GM23338 (cell line): ENCODE measurements around the gene TSPAN3.

Source experiments
- CREB1 ChIP-seq: fragments of 250-450 bp; sonication (Bioruptor Pico); IDR thresholded peaks from 2 replicates; pipeline ENCODE4 v1.5.0; 2020; ENCODE audit warnings: low read depth, mild to moderate bottlenecking, moderate library complexity
- ETS1 ChIP-seq: IDR thresholded peaks from 2 replicates; pipeline ENCODE4 v1.6.1; 2016; ENCODE audit warnings: antibody characterized with exemption
- EZH2 ChIP-seq: fragments of 200-600 bp; sonication (generic); IDR thresholded peaks from one replicate; pipeline ENCODE4 v1.8.0; 2017; ENCODE audit warnings: antibody characterized with exemption, mild to moderate bottlenecking, low read depth; ENCODE audit not compliant: unreplicated experiment
- EZH2phosphoT487 ChIP-seq: fragments of 200-600 bp; sonication (generic); IDR thresholded peaks from one replicate; pipeline ENCODE4 v1.8.1; 2018; ENCODE audit warnings: antibody characterized with exemption; ENCODE audit not compliant: unreplicated experiment
- JUNB ChIP-seq: IDR thresholded peaks from one replicate; pipeline ENCODE4 v1.6.1; 2016; ENCODE audit warnings: antibody characterized with exemption; ENCODE audit not compliant: unreplicated experiment
- NANOG ChIP-seq: IDR thresholded peaks from 2 replicates; pipeline ENCODE4 v1.6.1; 2016; ENCODE audit warnings: antibody characterized with exemption, borderline replicate concordance
- POLR2AphosphoS5 ChIP-seq: IDR thresholded peaks from 2 replicates; pipeline ENCODE4 v1.6.1; 2016; ENCODE audit warnings: antibody characterized with exemption, low read depth
- REST ChIP-seq: IDR thresholded peaks from one replicate; pipeline ENCODE4 v1.6.1; 2018; ENCODE audit warnings: antibody characterized with exemption; ENCODE audit not compliant: unreplicated experiment
- STAT1 ChIP-seq: IDR thresholded peaks from one replicate; pipeline ENCODE4 v1.6.1; 2016; ENCODE audit warnings: antibody characterized with exemption; ENCODE audit not compliant: unreplicated experiment
- ZNF114 ChIP-seq: fragments of 250-450 bp; sonication (Bioruptor Pico); IDR thresholded peaks from 2 replicates; pipeline ENCODE4 v1.5.0; 2020; ENCODE audit warnings: mild to moderate bottlenecking, moderate library complexity
- ZNF331 ChIP-seq: fragments of 250-450 bp; sonication (Bioruptor Pico); IDR thresholded peaks from 2 replicates; pipeline ENCODE4 v1.5.0; 2020; ENCODE audit warnings: low read depth, mild to moderate bottlenecking, moderate library complexity
- TF ChIP-seq, protein P1 (sequence below), 2 experiments: fragments of 200-600 bp in 1 of 2; sonication (generic) in 1 of 2; conservative IDR thresholded peaks; 2 replicates each; pipeline versions ENCODE4 v1.5.1 to v1.6.1; 2016 to 2017; ENCODE audit warnings: antibody characterized with exemption in 2 of 2, low read depth in 2 of 2, mild to moderate bottlenecking in 2 of 2, moderate library complexity in 1 of 2
- TF ChIP-seq, protein P2 (sequence below): fragments of 250-450 bp; sonication (Bioruptor Pico); IDR thresholded peaks from 2 replicates; pipeline ENCODE4 v1.5.0; 2020; ENCODE audit warnings: mild to moderate bottlenecking, moderate library complexity

- TF ChIP-seq NANOG, result no peak
- no peak for TF ChIP-seq EZH2
- TF ChIP-seq, protein P1, sequence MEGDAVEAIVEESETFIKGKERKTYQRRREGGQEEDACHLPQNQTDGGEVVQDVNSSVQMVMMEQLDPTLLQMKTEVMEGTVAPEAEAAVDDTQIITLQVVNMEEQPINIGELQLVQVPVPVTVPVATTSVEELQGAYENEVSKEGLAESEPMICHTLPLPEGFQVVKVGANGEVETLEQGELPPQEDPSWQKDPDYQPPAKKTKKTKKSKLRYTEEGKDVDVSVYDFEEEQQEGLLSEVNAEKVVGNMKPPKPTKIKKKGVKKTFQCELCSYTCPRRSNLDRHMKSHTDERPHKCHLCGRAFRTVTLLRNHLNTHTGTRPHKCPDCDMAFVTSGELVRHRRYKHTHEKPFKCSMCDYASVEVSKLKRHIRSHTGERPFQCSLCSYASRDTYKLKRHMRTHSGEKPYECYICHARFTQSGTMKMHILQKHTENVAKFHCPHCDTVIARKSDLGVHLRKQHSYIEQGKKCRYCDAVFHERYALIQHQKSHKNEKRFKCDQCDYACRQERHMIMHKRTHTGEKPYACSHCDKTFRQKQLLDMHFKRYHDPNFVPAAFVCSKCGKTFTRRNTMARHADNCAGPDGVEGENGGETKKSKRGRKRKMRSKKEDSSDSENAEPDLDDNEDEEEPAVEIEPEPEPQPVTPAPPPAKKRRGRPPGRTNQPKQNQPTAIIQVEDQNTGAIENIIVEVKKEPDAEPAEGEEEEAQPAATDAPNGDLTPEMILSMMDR (conservative IDR thresholded peaks at IDR 0.05; ENCODE audit: low read depth in 2 of 2), result no peak
- no peak for TF ChIP-seq ZNF331 (CRISPR knock-in tag)
- TF ChIP-seq EZH2phosphoT487, result no peak
- no peak for TF ChIP-seq STAT1
- no peak for TF ChIP-seq ZNF114 (CRISPR knock-in tag)
- TF ChIP-seq REST, result no peak
- TF ChIP-seq JUNB, result no peak
- TF ChIP-seq ETS1, result no peak
- no peak for TF ChIP-seq POLR2AphosphoS5
- no peak for TF ChIP-seq CREB1 (CRISPR knock-in tag)
- TF ChIP-seq, protein P2, sequence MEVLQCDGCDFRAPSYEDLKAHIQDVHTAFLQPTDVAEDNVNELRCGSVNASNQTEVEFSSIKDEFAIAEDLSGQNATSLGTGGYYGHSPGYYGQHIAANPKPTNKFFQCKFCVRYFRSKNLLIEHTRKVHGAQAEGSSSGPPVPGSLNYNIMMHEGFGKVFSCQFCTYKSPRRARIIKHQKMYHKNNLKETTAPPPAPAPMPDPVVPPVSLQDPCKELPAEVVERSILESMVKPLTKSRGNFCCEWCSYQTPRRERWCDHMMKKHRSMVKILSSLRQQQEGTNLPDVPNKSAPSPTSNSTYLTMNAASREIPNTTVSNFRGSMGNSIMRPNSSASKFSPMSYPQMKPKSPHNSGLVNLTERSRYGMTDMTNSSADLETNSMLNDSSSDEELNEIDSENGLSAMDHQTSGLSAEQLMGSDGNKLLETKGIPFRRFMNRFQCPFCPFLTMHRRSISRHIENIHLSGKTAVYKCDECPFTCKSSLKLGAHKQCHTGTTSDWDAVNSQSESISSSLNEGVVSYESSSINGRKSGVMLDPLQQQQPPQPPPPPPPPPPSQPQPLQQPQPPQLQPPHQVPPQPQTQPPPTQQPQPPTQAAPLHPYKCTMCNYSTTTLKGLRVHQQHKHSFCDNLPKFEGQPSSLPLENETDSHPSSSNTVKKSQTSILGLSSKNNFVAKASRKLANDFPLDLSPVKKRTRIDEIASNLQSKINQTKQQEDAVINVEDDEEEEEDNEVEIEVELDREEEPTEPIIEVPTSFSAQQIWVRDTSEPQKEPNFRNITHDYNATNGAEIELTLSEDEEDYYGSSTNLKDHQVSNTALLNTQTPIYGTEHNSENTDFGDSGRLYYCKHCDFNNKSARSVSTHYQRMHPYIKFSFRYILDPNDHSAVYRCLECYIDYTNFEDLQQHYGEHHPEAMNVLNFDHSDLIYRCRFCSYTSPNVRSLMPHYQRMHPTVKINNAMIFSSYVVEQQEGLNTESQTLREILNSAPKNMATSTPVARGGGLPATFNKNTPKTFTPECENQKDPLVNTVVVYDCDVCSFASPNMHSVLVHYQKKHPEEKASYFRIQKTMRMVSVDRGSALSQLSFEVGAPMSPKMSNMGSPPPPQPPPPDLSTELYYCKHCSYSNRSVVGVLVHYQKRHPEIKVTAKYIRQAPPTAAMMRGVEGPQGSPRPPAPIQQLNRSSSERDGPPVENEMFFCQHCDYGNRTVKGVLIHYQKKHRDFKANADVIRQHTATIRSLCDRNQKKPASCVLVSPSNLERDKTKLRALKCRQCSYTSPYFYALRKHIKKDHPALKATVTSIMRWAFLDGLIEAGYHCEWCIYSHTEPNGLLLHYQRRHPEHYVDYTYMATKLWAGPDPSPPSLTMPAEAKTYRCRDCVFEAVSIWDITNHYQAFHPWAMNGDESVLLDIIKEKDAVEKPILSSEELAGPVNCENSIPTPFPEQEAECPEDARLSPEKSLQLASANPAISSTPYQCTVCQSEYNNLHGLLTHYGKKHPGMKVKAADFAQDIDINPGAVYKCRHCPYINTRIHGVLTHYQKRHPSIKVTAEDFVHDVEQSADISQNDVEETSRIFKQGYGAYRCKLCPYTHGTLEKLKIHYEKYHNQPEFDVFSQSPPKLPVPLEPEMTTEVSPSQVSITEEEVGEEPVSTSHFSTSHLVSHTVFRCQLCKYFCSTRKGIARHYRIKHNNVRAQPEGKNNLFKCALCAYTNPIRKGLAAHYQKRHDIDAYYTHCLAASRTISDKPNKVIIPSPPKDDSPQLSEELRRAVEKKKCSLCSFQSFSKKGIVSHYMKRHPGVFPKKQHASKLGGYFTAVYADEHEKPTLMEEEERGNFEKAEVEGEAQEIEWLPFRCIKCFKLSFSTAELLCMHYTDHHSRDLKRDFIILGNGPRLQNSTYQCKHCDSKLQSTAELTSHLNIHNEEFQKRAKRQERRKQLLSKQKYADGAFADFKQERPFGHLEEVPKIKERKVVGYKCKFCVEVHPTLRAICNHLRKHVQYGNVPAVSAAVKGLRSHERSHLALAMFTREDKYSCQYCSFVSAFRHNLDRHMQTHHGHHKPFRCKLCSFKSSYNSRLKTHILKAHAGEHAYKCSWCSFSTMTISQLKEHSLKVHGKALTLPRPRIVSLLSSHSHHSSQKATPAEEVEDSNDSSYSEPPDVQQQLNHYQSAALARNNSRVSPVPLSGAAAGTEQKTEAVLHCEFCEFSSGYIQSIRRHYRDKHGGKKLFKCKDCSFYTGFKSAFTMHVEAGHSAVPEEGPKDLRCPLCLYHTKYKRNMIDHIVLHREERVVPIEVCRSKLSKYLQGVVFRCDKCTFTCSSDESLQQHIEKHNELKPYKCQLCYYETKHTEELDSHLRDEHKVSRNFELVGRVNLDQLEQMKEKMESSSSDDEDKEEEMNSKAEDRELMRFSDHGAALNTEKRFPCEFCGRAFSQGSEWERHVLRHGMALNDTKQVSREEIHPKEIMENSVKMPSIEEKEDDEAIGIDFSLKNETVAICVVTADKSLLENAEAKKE (CRISPR knock-in tag), result no peak
Measured at GRCh38 chr15:77032052-77032646, 38.8 kb downstream of the TSPAN3 start.
